Panc1 (cell line): Measurements from ENCODE around the gene PIGU. TPM values are rescaled to one million over a fixed set of nuclear protein-coding genes. Genes with fewer than 3 reads are reported as not detected.

Experiments used
- ATAC-seq: fragments of 200-7000 bp; cut with Tn5 transposase; 2 replicates; pipeline ENCODE4 v1.9.1; 2020; ENCODE audit warnings: mild to moderate bottlenecking, moderate library complexity
- BruUV-seq: library from RNA; stranded (reverse); fragments of 400-500 nt; replicated peaks from 2 replicates; lab custom pipeline; 2021; lab: Mats Ljungman, UMichigan
- CTCF ChIA-PET: fragments of 300-600 bp; sonication (Branson Sonifier 250); formaldehyde crosslinking; loops from one replicate; lab custom pipeline; 2022; ENCODE audit warnings: antibody characterized with exemption; lab: Charles Lee
- POLR2A ChIA-PET: fragments of 300-600 bp; sonication (Branson Sonifier 250); formaldehyde crosslinking; loops from one replicate; lab custom pipeline; 2022; ENCODE audit warnings: antibody characterized with exemption; lab: Charles Lee
- DNase-seq: peaks from one replicate; pipeline ENCODE4 v3.0.0-alpha.2; 2010; ENCODE audit warnings: low read depth, low spot score
- H3K27ac ChIP-seq: 2 replicates; pipeline ENCODE4 v1.5.1; 2011; ENCODE audit warnings: mild to moderate bottlenecking, low read length, inconsistent platforms
- H3K27me3 ChIP-seq: fragments of 200-500 bp; sonication (Bioruptor generic); 2 replicates; pipeline ENCODE4 v1.6.0; 2014; ENCODE audit warnings: low read length, inconsistent platforms; ENCODE audit not compliant: control insufficient read depth, insufficient read depth
- H3K36me3 ChIP-seq: fragments of 200-500 bp; sonication (Bioruptor generic); 2 replicates; pipeline ENCODE4 v1.5.1; 2014; ENCODE audit warnings: inconsistent platforms, mild to moderate bottlenecking, low read length, moderate library complexity; ENCODE audit not compliant: control insufficient read depth, insufficient read depth
- H3K4me1 ChIP-seq: 2 replicates; pipeline ENCODE4 v1.5.1; 2011; ENCODE audit warnings: inconsistent platforms, mild to moderate bottlenecking, low read length, moderate library complexity; ENCODE audit not compliant: control insufficient read depth, insufficient read depth
- H3K4me3 ChIP-seq, 2 experiments: 2 replicates each; pipeline ENCODE4 v1.5.1; 2011 to 2012; ENCODE audit warnings: low read depth in 2 of 2, low read length in 2 of 2, mild to moderate bottlenecking in 2 of 2, inconsistent platforms in 1 of 2, moderate library complexity in 1 of 2
- H3K9me3 ChIP-seq: fragments of 200-500 bp; sonication (Bioruptor generic); 2 replicates; pipeline ENCODE4 v1.5.1; 2014; ENCODE audit warnings: low read depth, mild to moderate bottlenecking, inconsistent platforms, low read length, moderate library complexity; ENCODE audit not compliant: control insufficient read depth, insufficient read depth
- CTCF ChIP-seq: fragments of 450-650 bp; IDR thresholded peaks from 2 replicates; pipeline ENCODE4 v1.5.1; 2017; ENCODE audit warnings: mild to moderate bottlenecking
- POLR2AphosphoS5 ChIP-seq: IDR thresholded peaks from 2 replicates; pipeline ENCODE4 v1.6.1; 2012; ENCODE audit warnings: mild to moderate bottlenecking, low read depth, low read length, moderate library complexity
- REST ChIP-seq, 2 experiments: IDR thresholded peaks; 2 replicates each; pipeline ENCODE4 v1.6.1; 2011 to 2012; ENCODE audit warnings: low read depth in 2 of 2, control low read depth in 1 of 2, low read length in 1 of 2, mild to moderate bottlenecking in 1 of 2, moderate library complexity in 1 of 2; ENCODE audit not compliant: insufficient read depth in 1 of 2
- SIN3A ChIP-seq: IDR thresholded peaks from 2 replicates; pipeline ENCODE4 v1.6.1; 2012; ENCODE audit warnings: low read depth, mild to moderate bottlenecking, low read length, moderate library complexity, borderline replicate concordance; ENCODE audit not compliant: insufficient read depth
- TCF7L2 ChIP-seq: IDR thresholded peaks from 2 replicates; pipeline ENCODE4 v1.6.1; 2011; ENCODE audit warnings: mild to moderate bottlenecking, low read depth, low read length, inconsistent platforms
- in situ Hi-C: cut with HindIII; loops from 2 replicates; pipeline ENCODE4 v1.10.0; 2016; ENCODE audit warnings: low sequenced_read_pairs, low pct_unique_long_range_greater_than_20kb
- intact Hi-C: fragments of 100-400 bp; cut with micrococcal nuclease; formaldehyde crosslinking; loops from one replicate; pipeline ENCODE4 v1.10.0; 2022; ENCODE audit not compliant: unreplicated experiment
- total RNA-seq: library from RNA; stranded (reverse); gene quantifications from one replicate; pipeline ENCODE4 v1.2.1, GENCODE V29; 2021; ENCODE audit not compliant: unreplicated experiment

Gene PIGU
- total RNA-seq, 1 experiment from 2014 or later, result 22.9 TPM

GRCh38 chr20:34706912-34707784 is 30.3 kb upstream of the PIGU start:
- Histone ChIP-seq H3K4me3 (no peak overlapping the region), H3K27ac (no peak overlapping the region), H3K9me3 (no peaks in the 10 kb centered on the region), H3K27me3 (no peaks in the 10 kb centered on the region), H3K4me1 (peaks cover 13% of the 10 kb centered on the region), H3K36me3 (no peaks in the 10 kb centered on the region; the same call in 1 of the 2 replicates)
- no peak for TF ChIP-seq SIN3A
- no peak for TF ChIP-seq TCF7L2
- TF ChIP-seq REST (IDR thresholded peaks at IDR 0.05; ENCODE audit: insufficient read depth in 1 of 2, low read depth in 2 of 2, low read length in 1 of 2), result no peak
- TF ChIP-seq CTCF, result no peak
- TF ChIP-seq POLR2AphosphoS5, result no peak
- no TSS peak for BruUV-seq
- in situ Hi-C loops (no loop called here), intact Hi-C loops (loop anchor here (10.0 kb wide), 1 partner anchor 142 kb away; no protein-coding TSS in a partner anchor)
- no peak for ATAC-seq
- ChIA-PET CTCF (interaction anchor here (0.9 to 1.0 kb wide), 2 partner anchors 63 to 180 kb away, joined by 3 read pairs; no protein-coding TSS in a partner anchor), POLR2A (no interaction called here)
- DNase-seq, result no peak

- H3K27ac ChIP-seq, result no peak overlapping the region
- no peak for DNase-seq
- CTCF ChIA-PET, result no interaction called here
- no peaks in the 10 kb centered on the region for H3K9me3 ChIP-seq
- POLR2A ChIA-PET, result no interaction called here
- no peaks in the 10 kb centered on the region; the same call in 1 of the 2 replicates for H3K36me3 ChIP-seq
- in situ Hi-C loops (no loop called here), intact Hi-C loops (loop anchor here (10.0 kb wide), 1 partner anchor 142 kb away; no protein-coding TSS in a partner anchor)
- BruUV-seq, result TSS peak; percentile 56
- TF ChIP-seq POLR2AphosphoS5, result no peak
- TF ChIP-seq TCF7L2, result no peak
- no peak for TF ChIP-seq CTCF
- TF ChIP-seq REST (IDR thresholded peaks at IDR 0.05; ENCODE audit: insufficient read depth in 1 of 2, low read depth in 2 of 2, low read length in 1 of 2), result no peak
- no peak for TF ChIP-seq SIN3A
- H3K27me3 ChIP-seq, result no peaks in the 10 kb centered on the region
- H3K4me3 ChIP-seq, result no peak overlapping the region
- no peak for ATAC-seq
- peaks cover 13% of the 10 kb centered on the region for H3K4me1 ChIP-seq
Measured at GRCh38 chr20:34706302-34706875, 29.5 kb upstream of the PIGU start.
